HG03066 (cell line): Measurements from ENCODE around the gene NXN.

Experiments used
- ATAC-seq: cut with Tn5 transposase; IDR thresholded peaks from one replicate; pipeline ENCODE4 v1.9.1; 2021; ENCODE audit warnings: low read depth; ENCODE audit not compliant: unreplicated experiment

Gene NXN

DNA sequence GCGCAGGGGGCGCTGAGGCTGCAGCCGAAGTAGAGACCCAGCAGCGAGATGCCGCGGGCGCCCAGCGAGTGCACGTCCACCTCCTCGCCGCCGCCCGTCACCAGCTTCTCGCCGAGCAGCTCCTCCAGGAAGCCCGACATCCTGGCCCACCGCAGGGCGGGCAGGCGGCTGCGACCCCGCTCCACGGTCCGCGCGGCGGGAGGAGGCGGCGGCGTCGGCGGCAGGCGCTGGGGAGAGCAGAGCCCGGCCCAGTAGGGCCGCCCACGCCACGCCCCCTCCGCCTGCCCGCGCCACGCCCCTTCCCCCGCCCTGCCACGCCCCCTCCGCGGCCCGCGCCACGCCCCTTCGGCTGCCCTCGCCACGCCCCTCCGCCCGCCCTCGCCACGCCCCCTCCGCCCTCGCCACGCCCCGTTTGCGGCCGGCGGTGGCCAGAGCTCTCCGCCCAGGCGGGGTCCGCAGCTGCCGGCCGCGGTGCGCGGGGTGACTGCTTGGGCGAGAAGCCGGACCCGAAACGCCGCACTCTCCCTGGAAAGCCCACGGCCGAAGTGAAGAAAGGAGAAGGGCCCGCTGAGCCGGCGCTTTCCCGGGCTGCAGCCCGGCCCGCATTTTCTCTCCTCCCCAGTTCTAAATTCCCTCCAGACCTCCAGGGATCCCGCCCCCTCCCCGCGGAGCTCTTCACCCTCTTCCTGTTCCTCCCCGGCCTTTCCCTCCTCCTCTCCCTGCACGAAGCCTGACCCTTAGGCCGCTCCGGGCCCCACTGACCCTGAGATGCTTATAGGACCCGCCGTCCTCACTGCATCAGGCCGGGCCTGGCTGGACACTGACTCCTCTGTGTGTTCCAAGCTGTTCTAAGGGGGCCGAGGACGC lies at the start of gene NXN:
TSS of gene NXN (minus strand) at position 238 of the 867 bp plus-strand sequence.
- peak; percentile 50 for ATAC-seq

DNA sequence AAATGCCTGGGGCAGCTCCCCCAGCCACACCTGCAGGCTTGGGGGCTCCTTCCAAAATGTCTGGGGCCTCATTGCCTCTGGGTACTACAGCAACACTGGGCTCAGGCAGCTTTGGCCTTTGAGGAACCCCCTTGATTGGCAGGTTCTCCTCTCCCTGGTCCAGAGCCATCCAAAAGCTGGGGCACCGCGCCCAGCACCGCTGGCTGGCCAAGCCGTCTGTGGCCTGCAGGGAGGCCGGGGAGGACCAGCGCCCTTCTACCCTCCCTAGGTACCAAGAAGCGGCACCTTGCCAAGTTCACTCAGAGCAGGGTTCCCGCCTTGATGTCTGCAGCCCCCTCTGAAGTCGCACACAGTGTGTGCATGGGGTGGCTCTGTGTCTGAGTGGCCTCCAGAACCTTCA lies 47.5 kb upstream of the NXN start:
- ATAC-seq, result no peak

DNA sequence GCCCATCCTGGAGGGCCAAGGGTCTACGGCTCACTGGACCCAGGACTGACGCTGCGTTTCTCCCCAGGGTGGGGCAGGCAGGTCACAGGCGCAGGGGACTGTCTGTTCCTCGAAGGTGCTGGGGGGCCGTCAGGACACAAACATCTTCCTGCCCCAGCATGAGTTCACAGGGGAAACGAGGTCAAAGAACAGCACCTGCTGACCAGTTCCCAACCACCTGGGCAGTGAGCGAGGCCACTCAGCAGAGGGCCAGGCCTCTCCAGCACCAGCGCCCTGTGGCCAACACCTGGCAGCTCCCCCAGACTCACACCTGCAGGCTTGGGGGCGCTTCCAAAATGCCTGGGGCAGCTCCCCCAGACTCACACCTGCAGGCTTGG lies 47.0 kb upstream of the NXN start:
- ATAC-seq, result no peak

DNA sequence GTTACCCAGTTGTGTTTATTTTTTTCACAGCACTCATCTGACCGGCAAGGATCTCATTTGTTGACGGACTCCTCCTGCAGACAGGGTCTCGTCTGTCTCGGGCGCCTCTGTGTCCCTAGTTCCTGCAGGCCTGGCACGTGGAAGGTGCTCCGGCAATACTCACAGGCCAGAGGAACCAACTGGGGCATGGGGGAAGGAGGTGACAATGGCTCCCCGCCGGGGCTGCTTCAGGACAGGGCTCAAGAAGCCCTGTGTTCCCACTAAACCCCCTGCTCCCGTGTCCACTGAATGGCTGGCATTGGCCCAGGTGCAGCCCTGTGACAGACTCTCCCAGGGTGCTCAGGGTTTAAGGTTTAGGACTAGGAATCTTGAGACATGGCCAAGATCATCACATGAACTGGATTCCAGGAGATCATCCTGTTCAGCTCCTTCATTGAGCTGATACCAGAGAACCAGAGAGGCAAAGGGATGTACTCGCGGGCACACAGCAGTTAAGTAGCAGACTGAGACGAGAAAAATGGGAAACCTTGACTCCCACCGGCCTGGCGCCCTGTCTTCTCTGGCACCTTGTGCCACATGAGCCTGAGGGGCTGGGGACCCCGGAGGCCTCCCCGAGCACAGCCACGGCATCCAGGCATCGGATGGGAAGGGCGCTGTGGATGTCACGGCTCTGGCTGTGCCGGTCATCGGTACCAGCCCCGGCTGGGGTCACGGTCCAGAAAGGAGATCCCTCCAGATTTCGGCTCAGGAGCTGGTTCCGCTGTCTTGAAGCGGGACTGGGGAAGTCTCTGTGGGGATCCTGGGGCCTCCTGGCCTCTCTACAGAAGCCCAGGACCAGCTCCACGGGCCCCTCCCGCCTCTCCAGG lies 46.4 kb upstream of the NXN start:
- no peak for ATAC-seq

DNA sequence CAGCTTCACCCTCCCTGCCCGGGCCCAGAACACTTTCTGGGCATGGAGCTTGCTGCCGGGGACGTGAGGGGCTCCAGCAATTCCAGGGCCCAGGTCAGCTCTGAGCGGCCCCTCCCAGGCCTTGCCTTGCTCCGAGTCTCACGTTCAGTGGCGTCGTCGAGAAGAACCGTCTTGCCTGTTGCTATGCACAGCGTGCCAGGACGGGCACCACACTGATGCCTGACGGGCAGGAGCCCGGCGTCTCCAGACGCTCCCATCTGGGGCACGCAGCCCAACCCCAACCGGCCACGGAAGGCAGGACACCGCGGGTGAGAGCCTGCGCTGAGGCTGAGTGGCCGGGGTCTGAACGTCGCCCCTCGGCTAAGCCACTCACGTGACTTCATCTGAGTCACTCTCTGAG lies 44.5 kb upstream of the NXN start:
- no peak for ATAC-seq

DNA sequence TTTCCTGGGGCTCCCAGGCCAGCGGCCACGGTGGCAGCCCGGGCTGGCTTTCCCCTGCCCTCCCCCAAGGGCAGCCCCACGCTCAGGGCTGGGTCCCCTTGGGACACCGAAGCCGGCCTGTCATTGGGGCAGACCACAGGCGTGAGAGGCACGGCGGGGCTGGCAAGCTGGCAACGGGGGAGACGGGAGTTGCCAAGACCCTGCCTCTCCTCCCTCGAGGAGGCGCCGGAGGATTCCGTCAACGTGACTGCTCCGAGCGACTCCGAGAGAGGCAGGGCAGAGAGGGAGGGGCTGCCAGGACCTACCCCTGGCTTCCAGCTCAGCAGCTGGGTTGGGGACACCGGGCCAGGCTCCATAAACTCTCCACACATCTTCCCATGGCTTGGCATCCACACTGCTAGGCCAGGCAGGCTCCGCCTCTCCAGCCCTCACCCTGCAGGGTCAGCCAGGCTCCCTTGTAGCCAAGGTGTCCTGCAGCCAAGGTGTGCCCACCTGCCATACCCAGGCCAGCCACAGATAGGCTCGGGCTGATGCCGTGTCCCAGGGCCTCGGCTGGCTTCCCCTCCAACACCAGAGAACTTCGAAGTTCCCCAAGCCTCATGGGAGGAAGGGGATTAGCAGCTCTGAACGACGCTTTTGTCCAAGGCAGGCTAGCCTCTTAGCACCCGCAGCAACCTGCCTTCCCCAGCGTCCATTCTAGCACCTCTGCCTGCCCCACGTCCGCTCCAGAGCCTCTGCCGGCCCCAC lies 42.9 kb upstream of the NXN start:
- ATAC-seq, result no peak

DNA sequence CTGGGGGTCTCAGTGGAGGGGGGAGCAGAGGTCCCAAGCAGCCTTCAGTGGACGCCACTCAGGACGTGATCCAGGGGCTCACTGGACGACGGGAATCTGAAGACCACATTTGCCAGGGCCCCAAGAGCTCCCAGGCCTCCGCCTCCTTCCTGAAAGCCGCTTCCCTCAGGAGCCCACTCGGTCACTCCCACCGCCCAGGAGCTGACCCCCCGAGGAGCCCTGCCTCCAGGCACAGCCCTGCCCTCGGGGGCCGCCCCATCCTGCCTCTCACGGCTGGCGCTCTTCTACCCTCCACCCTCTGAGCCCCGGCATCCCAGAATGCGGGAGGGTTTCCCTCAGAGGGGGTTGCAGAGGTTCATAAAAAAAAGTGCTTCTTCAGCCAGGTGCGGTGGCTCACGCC lies 41.6 kb upstream of the NXN start:
- ATAC-seq, result no peak

DNA sequence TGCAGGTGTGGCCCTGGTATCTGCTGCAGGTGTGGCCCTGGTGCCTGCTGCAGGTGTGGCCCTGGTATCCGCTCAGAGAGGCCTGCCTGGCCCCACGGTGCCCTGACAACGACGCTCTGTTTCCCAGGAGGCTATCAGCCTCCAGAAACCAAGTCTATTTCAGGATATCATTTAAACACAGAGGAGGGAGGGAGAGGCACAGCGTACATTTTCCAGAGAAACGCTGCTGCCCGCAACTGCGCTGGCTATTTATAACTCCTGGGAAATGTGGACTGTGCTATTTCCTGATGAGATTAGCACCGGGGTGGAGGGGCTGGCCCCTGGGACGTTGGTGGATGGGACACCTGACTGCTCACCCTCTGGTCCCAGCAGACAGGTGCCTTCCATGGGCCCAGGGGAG lies 39.9 kb upstream of the NXN start:
- no peak for ATAC-seq

DNA sequence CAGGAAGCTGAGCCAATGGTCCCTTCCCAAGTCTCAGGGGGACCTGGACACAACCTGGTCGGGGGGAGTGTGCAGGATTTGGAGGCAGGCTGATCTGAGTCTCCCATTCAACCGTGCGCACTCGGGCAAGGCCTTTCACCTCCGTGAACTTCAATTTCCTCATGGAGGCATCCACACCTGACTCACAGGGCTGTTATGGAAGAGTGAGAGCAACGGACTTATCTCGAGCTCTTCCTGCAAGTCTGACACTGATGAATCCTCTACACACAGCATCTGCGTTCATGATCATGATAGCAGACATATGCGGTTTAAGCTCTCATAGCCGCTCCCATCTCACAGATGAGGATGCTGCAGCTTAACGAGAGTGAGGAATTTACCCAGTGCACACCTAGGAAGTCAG lies 39.0 kb upstream of the NXN start:
- ATAC-seq, result no peak

DNA sequence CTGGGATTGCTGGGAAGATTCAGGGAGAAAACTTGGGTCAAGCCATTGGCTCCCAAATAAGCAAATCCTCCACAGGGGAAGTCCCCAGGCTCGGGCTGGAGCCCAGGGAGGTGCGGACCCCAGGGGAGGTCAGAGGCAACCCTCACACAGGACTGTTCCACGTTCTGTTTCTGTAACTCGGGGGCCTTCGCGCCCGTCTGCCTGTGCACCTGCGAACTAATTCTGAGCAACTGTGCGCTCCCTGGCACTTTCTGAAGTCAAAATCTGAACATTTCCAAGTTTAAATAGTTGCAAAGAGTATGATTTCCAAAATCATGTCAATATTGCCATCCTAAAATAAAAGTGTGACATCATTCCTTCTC lies 34.1 kb upstream of the NXN start:
- ATAC-seq, result no peak

DNA sequence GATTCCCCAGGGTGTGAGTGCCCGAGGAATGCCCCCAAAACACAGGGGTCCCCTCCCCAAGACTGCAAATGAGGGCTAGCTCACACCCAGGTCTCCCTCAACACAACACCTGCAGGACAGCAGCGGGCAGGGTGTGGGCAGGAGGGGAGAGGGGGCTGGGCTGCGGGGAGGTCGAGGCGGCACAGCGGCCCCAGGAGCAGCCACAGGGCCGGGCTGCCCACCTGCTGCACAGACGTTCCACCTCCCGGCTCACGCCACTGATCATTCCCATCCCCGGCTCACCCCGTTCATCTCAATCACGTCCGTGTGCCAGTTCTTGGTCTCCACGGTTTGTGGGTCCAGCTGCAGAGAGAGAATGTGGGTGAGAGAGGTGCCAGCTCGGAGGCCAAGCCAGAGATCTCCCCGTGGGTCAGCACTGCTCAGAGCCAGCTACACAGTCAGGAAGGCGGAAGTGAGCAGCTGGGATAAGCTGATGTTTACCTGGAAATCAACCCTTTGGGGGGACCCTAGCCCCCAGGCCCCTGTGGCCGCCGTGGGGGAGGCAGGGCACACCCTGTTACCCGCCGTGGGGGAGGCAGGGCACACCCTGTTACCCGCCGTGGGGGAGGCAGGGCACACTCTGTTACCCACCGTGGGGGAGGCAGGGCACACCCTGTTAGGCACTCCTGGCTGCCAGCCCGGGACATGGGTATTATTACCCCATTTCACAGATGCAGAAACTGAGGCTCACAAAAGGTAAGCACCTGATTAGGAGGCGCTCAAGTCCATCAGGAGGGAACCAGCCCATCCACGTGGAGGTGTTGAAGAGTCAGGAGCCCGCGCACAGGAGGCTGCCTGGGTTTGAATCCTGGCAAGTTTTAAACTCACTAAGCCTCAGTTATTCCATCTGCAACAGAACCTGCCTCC lies 33.5 kb upstream of the NXN start:
- ATAC-seq, result no peak

DNA sequence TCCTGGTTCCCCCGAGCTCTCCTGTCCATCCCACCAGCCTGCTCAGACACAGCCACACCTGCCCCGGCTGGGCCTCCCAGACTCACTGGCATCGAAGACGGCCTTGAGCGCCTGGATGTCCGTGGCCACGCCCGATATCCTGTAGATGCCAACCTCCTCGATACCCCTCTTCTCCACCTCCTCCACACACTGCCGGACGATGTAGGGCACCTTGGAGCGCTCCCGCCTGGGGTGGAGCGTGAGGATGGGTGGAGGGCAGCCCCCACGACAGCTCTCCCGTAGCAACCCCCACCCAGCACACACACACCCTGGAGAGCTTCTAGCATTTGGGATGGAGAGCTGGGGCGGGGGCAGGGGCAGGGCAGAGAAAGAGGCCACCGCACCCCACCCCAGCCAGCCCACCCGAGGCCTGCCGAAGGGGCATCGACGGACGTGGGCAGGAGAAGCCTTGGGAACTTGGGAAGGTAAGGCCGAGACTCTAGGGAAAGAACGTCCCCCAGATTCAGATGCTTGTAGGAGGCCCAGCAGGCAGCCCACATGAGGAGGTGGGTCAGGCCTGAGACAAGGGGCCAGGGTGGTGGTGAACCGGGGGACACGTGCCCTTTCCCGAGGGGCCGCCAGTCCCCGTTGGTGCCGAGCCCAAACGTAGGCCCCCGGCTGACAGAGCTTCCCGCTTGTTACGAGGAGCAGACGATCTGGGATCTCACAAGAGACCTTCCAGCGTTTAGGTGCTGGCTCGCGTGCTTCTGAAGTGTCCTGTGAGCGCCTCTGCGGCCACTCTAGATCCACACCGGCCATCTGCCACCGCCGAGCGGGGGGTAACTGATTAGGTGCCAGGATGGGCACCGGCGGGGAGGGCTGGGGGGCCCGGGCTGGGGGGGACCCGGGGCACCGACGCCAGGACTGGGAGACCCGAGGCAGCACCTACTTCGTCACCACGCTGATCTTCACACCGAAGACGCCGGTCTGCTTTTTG lies 32.5 kb upstream of the NXN start:
- ATAC-seq, result no peak

DNA sequence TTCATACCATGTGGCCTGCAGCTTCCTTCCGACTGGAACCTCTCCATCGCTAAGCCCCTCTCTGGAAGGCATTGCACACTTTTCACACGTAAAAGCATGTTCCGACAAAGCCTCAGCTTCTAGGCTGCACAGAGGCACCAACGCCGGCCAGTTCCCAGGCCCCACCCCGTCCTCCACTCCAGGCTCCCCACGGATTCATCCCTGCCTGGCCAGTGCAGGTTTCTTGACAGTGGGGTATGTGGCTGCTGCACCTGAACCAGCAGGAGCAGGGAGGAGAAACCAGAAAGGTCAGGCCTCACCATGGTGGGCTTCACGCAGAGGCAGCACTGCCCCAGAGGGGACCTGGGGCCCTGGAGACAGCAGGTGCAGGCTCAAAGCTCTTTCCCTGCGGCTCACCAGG lies 31.6 kb upstream of the NXN start:
- ATAC-seq, result no peak

DNA sequence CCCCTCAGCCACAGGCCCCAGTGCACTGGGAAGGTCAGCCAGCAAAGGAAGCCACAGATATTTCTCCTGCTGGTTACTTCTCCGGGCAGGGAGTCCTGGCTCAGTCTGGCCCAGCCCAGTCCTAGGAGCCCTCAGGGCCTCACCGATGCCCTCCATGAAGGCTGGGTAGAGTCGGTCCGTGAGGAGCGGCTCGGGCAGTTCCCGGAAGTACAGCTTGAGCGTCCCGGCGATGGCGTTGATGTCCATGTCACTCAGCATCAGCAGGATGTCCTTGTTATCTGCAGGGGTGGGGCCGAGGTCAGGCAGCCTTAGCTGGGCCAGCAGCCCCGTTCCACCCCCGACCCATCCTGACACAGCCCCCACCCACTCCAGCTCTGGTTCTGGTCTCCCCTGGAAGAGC lies 31.0 kb upstream of the NXN start:
- no peak for ATAC-seq

DNA sequence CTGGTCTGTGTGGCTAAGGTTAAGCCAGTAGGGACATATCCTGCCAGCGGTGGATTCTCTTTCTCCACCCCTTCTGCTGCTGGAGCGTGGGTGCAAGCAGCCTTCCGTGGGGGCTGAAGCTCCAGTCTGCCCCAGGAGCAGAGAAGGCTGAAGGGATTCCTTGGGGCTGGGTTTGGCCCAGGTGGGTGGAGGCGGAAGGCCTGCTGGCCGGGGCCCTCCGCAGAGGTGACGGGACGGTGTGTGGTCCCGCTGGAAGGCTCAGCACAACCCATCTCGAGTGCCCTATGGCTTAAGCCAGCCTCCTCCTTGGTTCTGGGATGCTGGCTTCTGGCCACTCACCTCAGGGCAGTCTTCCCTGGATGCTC lies 30.5 kb upstream of the NXN start:
- no peak for ATAC-seq

DNA sequence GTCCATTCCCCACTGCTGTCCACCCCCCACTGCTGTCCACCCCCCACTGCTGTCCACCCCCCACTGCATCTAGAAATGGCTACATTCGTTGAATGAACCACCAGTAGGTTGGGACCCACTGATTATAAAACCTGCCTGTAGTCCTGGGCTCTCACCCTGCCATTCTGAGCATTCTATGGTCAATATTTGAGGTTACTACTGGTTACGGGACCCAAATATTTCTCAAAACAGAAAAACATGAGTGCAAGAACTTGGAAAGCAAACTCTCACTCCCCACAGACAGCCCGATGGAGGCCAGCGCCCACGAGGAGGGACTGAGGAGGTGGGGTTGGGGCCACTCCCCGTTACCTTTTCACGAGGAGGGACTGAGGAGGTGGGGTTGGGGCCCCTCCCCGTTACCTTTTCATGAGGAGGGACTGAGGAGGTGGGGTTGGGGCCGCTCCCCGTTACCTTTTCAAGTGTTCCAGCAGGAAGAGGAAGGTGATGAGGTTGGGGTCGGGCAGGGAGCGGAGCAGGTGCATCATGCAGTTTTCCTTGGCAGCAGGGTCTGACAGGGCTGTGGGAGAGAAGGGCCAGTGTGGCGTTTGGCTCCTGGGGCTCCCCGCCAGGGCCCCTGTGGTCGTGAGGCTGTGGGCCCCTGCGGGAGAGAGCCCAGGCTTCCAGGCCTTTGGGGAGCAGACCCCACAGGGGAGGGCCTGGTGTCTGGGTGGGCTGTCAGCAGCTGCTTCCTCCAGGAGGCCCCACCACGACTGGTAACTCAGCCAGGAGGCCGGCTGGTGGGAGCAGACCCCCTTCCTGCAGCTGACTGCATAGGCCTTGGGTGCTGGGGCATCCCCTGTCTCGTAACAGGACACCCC lies 29.9 kb upstream of the NXN start:
- ATAC-seq, result no peak

DNA sequence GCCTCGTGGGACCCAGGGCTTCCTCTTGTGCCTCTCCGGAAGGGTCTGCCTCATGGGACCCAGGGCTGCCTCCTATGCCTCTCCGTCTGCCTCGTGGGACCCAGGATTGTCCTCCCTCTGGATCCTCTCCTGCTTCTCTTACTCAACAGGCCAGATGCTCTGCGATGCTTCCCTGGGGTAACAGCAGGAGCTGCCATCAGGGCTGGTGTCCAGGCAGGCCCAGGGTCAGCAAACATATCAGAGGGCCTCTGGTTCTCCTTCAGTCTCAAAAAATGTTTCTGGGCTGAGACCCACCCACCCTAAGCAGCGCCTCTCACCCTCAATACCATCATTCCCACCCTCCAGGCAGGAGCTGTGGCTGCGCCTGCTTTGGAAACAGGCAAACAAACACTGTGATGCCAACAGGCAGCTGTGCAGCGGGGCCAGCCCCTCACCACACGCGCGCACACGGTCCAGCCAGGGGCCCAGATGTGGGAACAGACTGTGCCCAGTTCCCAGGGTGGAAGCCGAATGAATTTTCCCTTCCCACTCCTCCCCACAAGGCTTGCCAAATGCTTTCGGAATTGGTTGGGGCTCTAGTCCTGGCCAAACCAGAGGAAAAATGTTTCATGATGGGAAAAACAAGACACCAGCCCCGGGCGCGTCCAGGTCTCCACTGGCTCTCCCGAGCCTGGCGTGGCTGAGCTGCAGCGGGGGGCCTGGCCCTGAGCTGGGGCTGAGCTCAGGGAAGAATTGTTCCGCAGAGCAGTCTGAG lies 28.6 kb upstream of the NXN start:
- ATAC-seq, result no peak
